Panc1 (cell line): ENCODE data around the gene SDK2. TPM values are rescaled to one million over a fixed set of nuclear protein-coding genes. Genes with fewer than 3 reads are reported as not detected.

ENCODE experiments used
- ATAC-seq: fragments of 200-7000 bp; cut with Tn5 transposase; 2 replicates; pipeline ENCODE4 v1.9.1; 2020; ENCODE audit warnings: mild to moderate bottlenecking, moderate library complexity
- BruUV-seq: library from RNA; stranded (reverse); fragments of 400-500 nt; replicated peaks from 2 replicates; lab custom pipeline; 2021; lab: Mats Ljungman, UMichigan
- CTCF ChIA-PET: fragments of 300-600 bp; sonication (Branson Sonifier 250); formaldehyde crosslinking; loops from one replicate; lab custom pipeline; 2022; ENCODE audit warnings: antibody characterized with exemption; lab: Charles Lee
- POLR2A ChIA-PET: fragments of 300-600 bp; sonication (Branson Sonifier 250); formaldehyde crosslinking; loops from one replicate; lab custom pipeline; 2022; ENCODE audit warnings: antibody characterized with exemption; lab: Charles Lee
- DNase-seq: peaks from one replicate; pipeline ENCODE4 v3.0.0-alpha.2; 2010; ENCODE audit warnings: low read depth, low spot score
- H3K27ac ChIP-seq: 2 replicates; pipeline ENCODE4 v1.5.1; 2011; ENCODE audit warnings: mild to moderate bottlenecking, low read length, inconsistent platforms
- H3K27me3 ChIP-seq: fragments of 200-500 bp; sonication (Bioruptor generic); 2 replicates; pipeline ENCODE4 v1.6.0; 2014; ENCODE audit warnings: low read length, inconsistent platforms; ENCODE audit not compliant: control insufficient read depth, insufficient read depth
- H3K36me3 ChIP-seq: fragments of 200-500 bp; sonication (Bioruptor generic); 2 replicates; pipeline ENCODE4 v1.5.1; 2014; ENCODE audit warnings: inconsistent platforms, mild to moderate bottlenecking, low read length, moderate library complexity; ENCODE audit not compliant: control insufficient read depth, insufficient read depth
- H3K4me1 ChIP-seq: 2 replicates; pipeline ENCODE4 v1.5.1; 2011; ENCODE audit warnings: inconsistent platforms, mild to moderate bottlenecking, low read length, moderate library complexity; ENCODE audit not compliant: control insufficient read depth, insufficient read depth
- H3K4me3 ChIP-seq, 2 experiments: 2 replicates each; pipeline ENCODE4 v1.5.1; 2011 to 2012; ENCODE audit warnings: low read depth in 2 of 2, low read length in 2 of 2, mild to moderate bottlenecking in 2 of 2, inconsistent platforms in 1 of 2, moderate library complexity in 1 of 2
- H3K9me3 ChIP-seq: fragments of 200-500 bp; sonication (Bioruptor generic); 2 replicates; pipeline ENCODE4 v1.5.1; 2014; ENCODE audit warnings: low read depth, mild to moderate bottlenecking, inconsistent platforms, low read length, moderate library complexity; ENCODE audit not compliant: control insufficient read depth, insufficient read depth
- CTCF ChIP-seq: fragments of 450-650 bp; IDR thresholded peaks from 2 replicates; pipeline ENCODE4 v1.5.1; 2017; ENCODE audit warnings: mild to moderate bottlenecking
- POLR2AphosphoS5 ChIP-seq: IDR thresholded peaks from 2 replicates; pipeline ENCODE4 v1.6.1; 2012; ENCODE audit warnings: mild to moderate bottlenecking, low read depth, low read length, moderate library complexity
- SIN3A ChIP-seq: IDR thresholded peaks from 2 replicates; pipeline ENCODE4 v1.6.1; 2012; ENCODE audit warnings: low read depth, mild to moderate bottlenecking, low read length, moderate library complexity, borderline replicate concordance; ENCODE audit not compliant: insufficient read depth
- TCF7L2 ChIP-seq: IDR thresholded peaks from 2 replicates; pipeline ENCODE4 v1.6.1; 2011; ENCODE audit warnings: mild to moderate bottlenecking, low read depth, low read length, inconsistent platforms
- in situ Hi-C: cut with HindIII; loops from 2 replicates; pipeline ENCODE4 v1.10.0; 2016; ENCODE audit warnings: low sequenced_read_pairs, low pct_unique_long_range_greater_than_20kb
- intact Hi-C: fragments of 100-400 bp; cut with micrococcal nuclease; formaldehyde crosslinking; loops from one replicate; pipeline ENCODE4 v1.10.0; 2022; ENCODE audit not compliant: unreplicated experiment
- total RNA-seq: library from RNA; stranded (reverse); gene quantifications from one replicate; pipeline ENCODE4 v1.2.1, GENCODE V29; 2021; ENCODE audit not compliant: unreplicated experiment
- TF ChIP-seq, protein P1 (sequence below), 2 experiments: IDR thresholded peaks; 2 replicates each; pipeline ENCODE4 v1.6.1; 2011 to 2012; ENCODE audit warnings: low read depth in 2 of 2, control low read depth in 1 of 2, low read length in 1 of 2, mild to moderate bottlenecking in 1 of 2, moderate library complexity in 1 of 2; ENCODE audit not compliant: insufficient read depth in 1 of 2

SDK2 gene
- total RNA-seq, 1 experiment from 2014 or later: 0.41 TPM

- in situ Hi-C loops: no loop called here
- TF ChIP-seq CTCF: no peak
- TF ChIP-seq POLR2AphosphoS5: no peak
- no peak for TF ChIP-seq TCF7L2
- no peak for TF ChIP-seq SIN3A
- TF ChIP-seq, protein P1, sequence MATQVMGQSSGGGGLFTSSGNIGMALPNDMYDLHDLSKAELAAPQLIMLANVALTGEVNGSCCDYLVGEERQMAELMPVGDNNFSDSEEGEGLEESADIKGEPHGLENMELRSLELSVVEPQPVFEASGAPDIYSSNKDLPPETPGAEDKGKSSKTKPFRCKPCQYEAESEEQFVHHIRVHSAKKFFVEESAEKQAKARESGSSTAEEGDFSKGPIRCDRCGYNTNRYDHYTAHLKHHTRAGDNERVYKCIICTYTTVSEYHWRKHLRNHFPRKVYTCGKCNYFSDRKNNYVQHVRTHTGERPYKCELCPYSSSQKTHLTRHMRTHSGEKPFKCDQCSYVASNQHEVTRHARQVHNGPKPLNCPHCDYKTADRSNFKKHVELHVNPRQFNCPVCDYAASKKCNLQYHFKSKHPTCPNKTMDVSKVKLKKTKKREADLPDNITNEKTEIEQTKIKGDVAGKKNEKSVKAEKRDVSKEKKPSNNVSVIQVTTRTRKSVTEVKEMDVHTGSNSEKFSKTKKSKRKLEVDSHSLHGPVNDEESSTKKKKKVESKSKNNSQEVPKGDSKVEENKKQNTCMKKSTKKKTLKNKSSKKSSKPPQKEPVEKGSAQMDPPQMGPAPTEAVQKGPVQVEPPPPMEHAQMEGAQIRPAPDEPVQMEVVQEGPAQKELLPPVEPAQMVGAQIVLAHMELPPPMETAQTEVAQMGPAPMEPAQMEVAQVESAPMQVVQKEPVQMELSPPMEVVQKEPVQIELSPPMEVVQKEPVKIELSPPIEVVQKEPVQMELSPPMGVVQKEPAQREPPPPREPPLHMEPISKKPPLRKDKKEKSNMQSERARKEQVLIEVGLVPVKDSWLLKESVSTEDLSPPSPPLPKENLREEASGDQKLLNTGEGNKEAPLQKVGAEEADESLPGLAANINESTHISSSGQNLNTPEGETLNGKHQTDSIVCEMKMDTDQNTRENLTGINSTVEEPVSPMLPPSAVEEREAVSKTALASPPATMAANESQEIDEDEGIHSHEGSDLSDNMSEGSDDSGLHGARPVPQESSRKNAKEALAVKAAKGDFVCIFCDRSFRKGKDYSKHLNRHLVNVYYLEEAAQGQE (IDR thresholded peaks at IDR 0.05; ENCODE audit: insufficient read depth in 1 of 2, low read depth in 2 of 2, low read length in 1 of 2): no peak
- ChIA-PET POLR2A (interaction anchor here (0.6 kb wide), 1 partner anchor 56 kb away, joined by 4 read pairs; no protein-coding TSS in a partner anchor), CTCF (no interaction called here)
- Histone ChIP-seq H3K4me3 (no peak overlapping the region), H3K36me3 (peaks cover 4% of the 10 kb centered on the region; the same call in 1 of the 2 replicates), H3K27ac (no peak overlapping the region), H3K9me3 (no peaks in the 10 kb centered on the region), H3K4me1 (0 out of 2 replicates have a peak, but pooled peaks cover 3% of the 10 kb centered on the region), H3K27me3 (no peaks in the 10 kb centered on the region)
- intact Hi-C loops: no loop called here
- BruUV-seq: no TSS peak
- DNase-seq (no peak), ATAC-seq (no peak)
Measured at GRCh38 chr17:73315471-73315870, 328.8 kb downstream of the SDK2 start.

- in situ Hi-C loops: no loop called here
Measured at GRCh38 chr17:73313526-73314127, 330.6 kb downstream of the SDK2 start.

More at GRCh38 chr17:73313526-73314127, 330.6 kb downstream of the SDK2 start:
- H3K27ac ChIP-seq: no peak overlapping the region
- intact Hi-C loops: no loop called here
- H3K4me1 ChIP-seq: peaks cover 11% of the 10 kb centered on the region
- H3K9me3 ChIP-seq: no peaks in the 10 kb centered on the region
- no TSS peak for BruUV-seq
- no peak for ATAC-seq
- POLR2A ChIA-PET: interaction anchor here (0.6 kb wide), 2 partner anchors 10 to 28 kb away, joined by 3 to 11 read pairs; no protein-coding TSS in a partner anchor
- peaks cover 4% of the 10 kb centered on the region; the same call in 1 of the 2 replicates for H3K36me3 ChIP-seq
- DNase-seq: no peak
- TF ChIP-seq SIN3A: no peak
- no peak for TF ChIP-seq TCF7L2
- TF ChIP-seq POLR2AphosphoS5: no peak
- TF ChIP-seq CTCF: no peak
- TF ChIP-seq, protein P1 (IDR thresholded peaks at IDR 0.05; ENCODE audit: insufficient read depth in 1 of 2, low read depth in 2 of 2, low read length in 1 of 2): no peak
- CTCF ChIA-PET: no interaction called here
- H3K27me3 ChIP-seq: no peaks in the 10 kb centered on the region
- H3K4me3 ChIP-seq: no peak overlapping the region
